ENCODE results near the gene PAGR1.

GRCh38 chr16:29857133-29857760, 41.3 kb downstream of the PAGR1 start:
- TF ChIP-seq YY1 (IDR thresholded peaks at IDR 0.05; ENCODE audit: insufficient read depth, insufficient read length) = no peak
- no peak for TF ChIP-seq SUZ12 (IDR thresholded peaks at IDR 0.05; ENCODE audit: extremely low read depth, insufficient read depth, insufficient read length)
- TF ChIP-seq ZNF274 (IDR thresholded peaks at IDR 0.05; ENCODE audit: low read depth, low read length) = no peak

Measured in NT2/D1 (cell line).